Fibroblast of lung (primary cell): ENCODE results near the gene LRRIQ1. TPM values are rescaled to one million over a fixed set of nuclear protein-coding genes. Genes with fewer than 3 reads are reported as not detected.

Experiments
- DNase-seq, 2 donors: peaks; one replicate each; pipeline versions ENCODE4 v3.0.0 to v3.0.0-alpha.2; 2010; ENCODE audit warnings: low read depth in 2 of 2
- H2AFZ ChIP-seq: 2 replicates; pipeline ENCODE4 v1.5.1; 2012; ENCODE audit warnings: low read length, control low read depth, inconsistent platforms
- H3K27ac ChIP-seq: 2 replicates; pipeline ENCODE4 v1.5.1; 2011; ENCODE audit warnings: low read length, control low read depth; ENCODE audit not compliant: insufficient read depth
- H3K27me3 ChIP-seq: 2 replicates; pipeline ENCODE4 v1.5.1; 2011; ENCODE audit warnings: mild to moderate bottlenecking, low read length; ENCODE audit not compliant: control insufficient read depth, insufficient read depth
- H3K36me3 ChIP-seq: 2 replicates; pipeline ENCODE4 v1.5.1; 2011; ENCODE audit warnings: low read length; ENCODE audit not compliant: control insufficient read depth, insufficient read depth
- H3K4me1 ChIP-seq: 2 replicates; pipeline ENCODE4 v1.5.1; 2011; ENCODE audit warnings: low read length; ENCODE audit not compliant: control insufficient read depth, insufficient read depth; ENCODE audit errors: extremely low read depth
- H3K4me2 ChIP-seq: 2 replicates; pipeline ENCODE4 v1.5.1; 2011; ENCODE audit warnings: low read length, control low read depth; ENCODE audit not compliant: insufficient read depth; ENCODE audit errors: extremely low read depth
- H3K4me3 ChIP-seq, 4 experiments: fragments of 200-600 bp in 1 of 4; sonication (generic) in 1 of 4; replicated peaks in 1 of 4; 2 replicates each; pipeline ENCODE4 v1.5.1; 2011 to 2016; ENCODE audit warnings: low read length in 4 of 4, low read depth in 3 of 4, mild to moderate bottlenecking in 3 of 4, control low read depth in 2 of 4, inconsistent platforms in 1 of 4, mixed read lengths in 1 of 4; ENCODE audit not compliant: insufficient read depth in 1 of 4; ENCODE audit errors: control extremely low read depth in 1 of 4
- H3K79me2 ChIP-seq: 2 replicates; pipeline ENCODE4 v1.5.1; 2012; ENCODE audit warnings: mild to moderate bottlenecking, low read length, inconsistent platforms; ENCODE audit not compliant: control insufficient read depth, insufficient read depth
- H3K9ac ChIP-seq: 2 replicates; pipeline ENCODE4 v1.5.1; 2011; ENCODE audit warnings: mild to moderate bottlenecking, low read length, control low read depth; ENCODE audit not compliant: insufficient read depth
- H3K9me3 ChIP-seq: 2 replicates; pipeline ENCODE4 v1.5.1; 2012; ENCODE audit warnings: low read depth, low read length; ENCODE audit not compliant: control insufficient read depth, insufficient read depth
- H4K20me1 ChIP-seq: 2 replicates; pipeline ENCODE4 v1.5.1; 2011; ENCODE audit warnings: low read length; ENCODE audit not compliant: control insufficient read depth, insufficient read depth; ENCODE audit errors: extremely low read depth
- CTCF ChIP-seq, 2 donors: IDR thresholded peaks in 1 of 2; conservative IDR thresholded peaks in 1 of 2; 1 replicate in 1 of 2; 2 replicates in 1 of 2; pipeline ENCODE4 v1.5.1; 2011 to 2012; ENCODE audit warnings: low read length in 2 of 2, control low read depth in 1 of 2, inconsistent platforms in 1 of 2, low read depth in 1 of 2, mild to moderate bottlenecking in 1 of 2
- EZH2 ChIP-seq: IDR thresholded peaks from 2 replicates; pipeline ENCODE4 v1.5.1; 2012; ENCODE audit warnings: low read length, control low read depth, mild to moderate bottlenecking; ENCODE audit errors: missing control alignments
- polyA plus RNA-seq, 2 donors: library from polyadenylated mRNA; depleted of rRNA in 1 of 2; stranded (reverse) in 1 of 2; unstranded in 1 of 2; fragments of >200 nt; gene quantifications; 2 replicates each; pipeline ENCODE4 v1.2.1, GENCODE V29; 2011 to 2012; ENCODE audit warnings: missing spikeins in 1 of 2
- total RNA-seq: library from RNA; depleted of rRNA; stranded (reverse); fragments of >200 nt; gene quantifications from 2 replicates; pipeline ENCODE4 v1.2.1, GENCODE V29; 2014

LRRIQ1 gene
- total and polyA plus RNA-seq, 2 donors (not counting 1 experiment from before 2014, with no cell fraction given): under 0.01 to 0.33 TPM

DNA sequence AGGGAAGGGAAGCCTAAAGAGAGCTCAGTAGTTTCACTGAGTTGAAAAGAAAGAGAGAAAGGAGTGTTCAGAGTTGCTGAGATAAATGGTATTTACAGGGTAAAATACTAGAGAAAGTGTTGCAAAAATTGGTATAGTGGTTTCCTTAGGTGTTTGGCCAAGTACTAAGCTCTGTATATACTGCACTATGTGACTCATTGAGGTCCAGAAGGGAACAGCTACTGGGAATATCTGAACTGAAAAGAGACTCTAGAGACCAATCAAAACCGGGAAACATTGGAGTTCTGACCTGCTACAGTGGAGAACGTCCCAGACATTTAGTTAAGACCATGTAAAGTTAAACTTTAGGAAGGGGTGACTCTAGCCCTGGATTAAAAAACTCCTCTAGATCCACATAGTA, 201.2 kb downstream of the LRRIQ1 start:
- Histone ChIP-seq H3K27me3 (no peaks in the 10 kb centered on the region), H3K36me3 (no peaks in the 10 kb centered on the region), H4K20me1 (no peaks in the 10 kb centered on the region), H3K79me2 (no peaks in the 10 kb centered on the region), H2AFZ (no peak overlapping the region), H3K4me3 (no peak overlapping the region), H3K27ac (no peak overlapping the region), H3K9ac (no peak overlapping the region), H3K4me2 (no peak overlapping the region), H3K9me3 (no peaks in the 10 kb centered on the region), H3K4me1 (no peaks in the 10 kb centered on the region)
- no peak for TF ChIP-seq EZH2
- no peak for TF ChIP-seq CTCF (conservative IDR thresholded peaks at IDR 0.05 in 1 of 2, IDR thresholded peaks at IDR 0.05 in 1 of 2; ENCODE audit: low read depth in 1 of 2, low read length in 2 of 2)
- no peak for DNase-seq

DNA sequence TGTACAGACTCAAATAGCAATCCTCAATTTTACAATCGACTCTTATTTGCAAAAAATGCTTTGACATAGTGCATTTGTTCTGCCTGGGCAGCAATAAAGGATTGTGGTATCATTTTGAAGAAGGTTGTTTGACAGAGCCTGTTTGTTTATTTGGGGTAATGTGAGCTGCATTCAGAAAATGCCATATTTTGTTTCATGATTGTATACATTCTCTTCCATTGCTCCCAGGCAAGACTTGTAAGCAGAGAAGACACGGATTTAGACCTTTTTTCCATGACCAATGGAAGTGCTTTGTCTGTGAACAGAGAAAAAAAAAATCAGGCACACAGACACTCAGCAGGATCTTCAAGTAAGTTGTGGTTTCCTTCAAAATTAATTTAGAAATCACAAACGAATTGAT, 208.4 kb downstream of the LRRIQ1 start:
- Histone ChIP-seq H3K36me3 (no peaks in the 10 kb centered on the region), H3K79me2 (no peaks in the 10 kb centered on the region), H2AFZ (no peak overlapping the region), H4K20me1 (no peaks in the 10 kb centered on the region), H3K27me3 (no peaks in the 10 kb centered on the region), H3K9ac (no peak overlapping the region), H3K4me3 (no peak overlapping the region), H3K4me2 (no peak overlapping the region), H3K4me1 (no peaks in the 10 kb centered on the region), H3K9me3 (no peaks in the 10 kb centered on the region), H3K27ac (no peak overlapping the region)
- DNase-seq: no peak
- TF ChIP-seq CTCF (conservative IDR thresholded peaks at IDR 0.05 in 1 of 2, IDR thresholded peaks at IDR 0.05 in 1 of 2; ENCODE audit: low read depth in 1 of 2, low read length in 2 of 2) (no peak), EZH2 (no peak)

DNA sequence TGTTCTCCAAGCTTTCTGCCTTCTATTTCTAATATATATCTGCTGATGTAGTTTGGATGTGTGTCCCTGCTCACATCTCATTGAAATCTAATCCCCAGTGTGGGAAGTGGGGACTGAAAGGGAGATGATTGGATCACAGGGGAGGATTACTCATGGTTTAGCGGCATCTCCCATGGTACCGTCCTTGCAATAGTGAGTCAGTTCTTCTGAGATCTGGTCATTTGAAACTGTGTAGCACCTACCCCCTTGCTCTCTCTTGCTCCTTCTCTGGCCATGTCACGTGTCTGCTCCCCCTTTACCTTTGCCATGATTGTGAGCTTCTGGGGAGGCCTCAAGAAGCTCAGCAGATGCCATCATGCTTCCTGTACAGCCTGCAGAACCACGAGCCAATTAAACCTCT, 217.7 kb downstream of the LRRIQ1 start:
- Histone ChIP-seq H3K9ac (no peak overlapping the region), H3K36me3 (no peaks in the 10 kb centered on the region), H3K27ac (no peak overlapping the region), H3K4me3 (no peak overlapping the region), H3K9me3 (no peaks in the 10 kb centered on the region), H3K27me3 (no peaks in the 10 kb centered on the region), H2AFZ (no peak overlapping the region), H3K4me2 (no peak overlapping the region), H4K20me1 (no peaks in the 10 kb centered on the region), H3K79me2 (no peaks in the 10 kb centered on the region), H3K4me1 (no peaks in the 10 kb centered on the region)
- DNase-seq: no peak
- TF ChIP-seq EZH2: no peak
- TF ChIP-seq CTCF (conservative IDR thresholded peaks at IDR 0.05 in 1 of 2, IDR thresholded peaks at IDR 0.05 in 1 of 2; ENCODE audit: low read depth in 1 of 2, low read length in 2 of 2): no peak
